ENCODE measurements around the gene WDR81.
A peak's percentile ranks its signal among the peaks of the same experiment; 100 is the strongest.

WDR81 gene

DNA sequence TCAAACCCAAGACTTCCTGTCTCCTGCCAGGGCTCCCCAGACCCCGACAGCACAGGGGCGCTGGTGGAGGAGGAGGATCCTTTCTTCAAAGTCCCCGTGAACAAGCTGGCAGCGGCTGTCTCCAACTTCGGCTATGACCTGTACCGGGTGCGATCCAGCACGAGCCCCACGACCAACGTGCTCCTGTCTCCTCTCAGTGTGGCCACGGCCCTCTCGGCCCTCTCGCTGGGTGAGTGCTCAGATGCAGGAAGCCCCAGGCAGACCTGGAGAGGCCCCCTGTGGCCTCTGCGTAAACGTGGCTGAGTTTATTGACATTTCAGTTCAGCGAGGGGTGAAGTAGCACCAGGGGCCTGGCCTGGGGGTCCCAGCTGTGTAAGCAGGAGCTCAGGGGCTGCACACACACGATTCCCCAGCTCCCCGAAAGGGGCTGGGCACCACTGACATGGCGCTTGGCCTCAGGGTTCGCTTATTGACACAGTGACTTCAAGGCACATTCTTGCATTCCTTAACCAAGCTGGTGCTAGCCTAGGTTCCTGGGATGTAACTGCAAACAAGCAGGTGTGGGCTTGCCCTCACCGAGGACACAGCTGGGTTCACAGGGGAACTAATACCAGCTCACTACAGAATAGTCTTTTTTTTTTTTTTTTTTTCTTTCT lies 45.4 kb downstream of the WDR81 start (continued):
- TF ChIP-seq, protein P1, sequence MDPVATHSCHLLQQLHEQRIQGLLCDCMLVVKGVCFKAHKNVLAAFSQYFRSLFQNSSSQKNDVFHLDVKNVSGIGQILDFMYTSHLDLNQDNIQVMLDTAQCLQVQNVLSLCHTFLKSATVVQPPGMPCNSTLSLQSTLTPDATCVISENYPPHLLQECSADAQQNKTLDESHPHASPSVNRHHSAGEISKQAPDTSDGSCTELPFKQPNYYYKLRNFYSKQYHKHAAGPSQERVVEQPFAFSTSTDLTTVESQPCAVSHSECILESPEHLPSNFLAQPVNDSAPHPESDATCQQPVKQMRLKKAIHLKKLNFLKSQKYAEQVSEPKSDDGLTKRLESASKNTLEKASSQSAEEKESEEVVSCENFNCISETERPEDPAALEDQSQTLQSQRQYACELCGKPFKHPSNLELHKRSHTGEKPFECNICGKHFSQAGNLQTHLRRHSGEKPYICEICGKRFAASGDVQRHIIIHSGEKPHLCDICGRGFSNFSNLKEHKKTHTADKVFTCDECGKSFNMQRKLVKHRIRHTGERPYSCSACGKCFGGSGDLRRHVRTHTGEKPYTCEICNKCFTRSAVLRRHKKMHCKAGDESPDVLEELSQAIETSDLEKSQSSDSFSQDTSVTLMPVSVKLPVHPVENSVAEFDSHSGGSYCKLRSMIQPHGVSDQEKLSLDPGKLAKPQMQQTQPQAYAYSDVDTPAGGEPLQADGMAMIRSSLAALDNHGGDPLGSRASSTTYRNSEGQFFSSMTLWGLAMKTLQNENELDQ (tag by site-specific recombination; IDR thresholded peaks at IDR 0.05; ENCODE audit: low read depth), result no peak
- TF ChIP-seq ZNF175 (tag by site-specific recombination; IDR thresholded peaks at IDR 0.05) (no peak), ZBTB1 (tag by site-specific recombination; IDR thresholded peaks at IDR 0.05) (no peak), ZNF701 (tag by site-specific recombination; IDR thresholded peaks at IDR 0.05) (no peak), SP7 (tag by site-specific recombination; IDR thresholded peaks at IDR 0.05) (0 out of 2 replicates have a peak, but pooled peaks have one; percentile 27), ZNF423 (tag by site-specific recombination; IDR thresholded peaks at IDR 0.05) (peak; percentile 90), ZNF623 (tag by site-specific recombination; IDR thresholded peaks at IDR 0.05) (no peak), ZSCAN23 (tag by site-specific recombination; IDR thresholded peaks at IDR 0.05) (no peak), KLF8 (tag by site-specific recombination; IDR thresholded peaks at IDR 0.05) (no peak), ZNF391 (tag by site-specific recombination; IDR thresholded peaks at IDR 0.05; ENCODE audit: borderline replicate concordance, low read depth) (no peak), SALL2 (tag by site-specific recombination; IDR thresholded peaks at IDR 0.05; ENCODE audit: borderline replicate concordance) (no peak), ZNF600 (tag by site-specific recombination; IDR thresholded peaks at IDR 0.05) (peak; percentile 67), GLIS1 (tag by site-specific recombination; IDR thresholded peaks at IDR 0.05) (peak; percentile 100)
- TF ChIP-seq, protein P2, sequence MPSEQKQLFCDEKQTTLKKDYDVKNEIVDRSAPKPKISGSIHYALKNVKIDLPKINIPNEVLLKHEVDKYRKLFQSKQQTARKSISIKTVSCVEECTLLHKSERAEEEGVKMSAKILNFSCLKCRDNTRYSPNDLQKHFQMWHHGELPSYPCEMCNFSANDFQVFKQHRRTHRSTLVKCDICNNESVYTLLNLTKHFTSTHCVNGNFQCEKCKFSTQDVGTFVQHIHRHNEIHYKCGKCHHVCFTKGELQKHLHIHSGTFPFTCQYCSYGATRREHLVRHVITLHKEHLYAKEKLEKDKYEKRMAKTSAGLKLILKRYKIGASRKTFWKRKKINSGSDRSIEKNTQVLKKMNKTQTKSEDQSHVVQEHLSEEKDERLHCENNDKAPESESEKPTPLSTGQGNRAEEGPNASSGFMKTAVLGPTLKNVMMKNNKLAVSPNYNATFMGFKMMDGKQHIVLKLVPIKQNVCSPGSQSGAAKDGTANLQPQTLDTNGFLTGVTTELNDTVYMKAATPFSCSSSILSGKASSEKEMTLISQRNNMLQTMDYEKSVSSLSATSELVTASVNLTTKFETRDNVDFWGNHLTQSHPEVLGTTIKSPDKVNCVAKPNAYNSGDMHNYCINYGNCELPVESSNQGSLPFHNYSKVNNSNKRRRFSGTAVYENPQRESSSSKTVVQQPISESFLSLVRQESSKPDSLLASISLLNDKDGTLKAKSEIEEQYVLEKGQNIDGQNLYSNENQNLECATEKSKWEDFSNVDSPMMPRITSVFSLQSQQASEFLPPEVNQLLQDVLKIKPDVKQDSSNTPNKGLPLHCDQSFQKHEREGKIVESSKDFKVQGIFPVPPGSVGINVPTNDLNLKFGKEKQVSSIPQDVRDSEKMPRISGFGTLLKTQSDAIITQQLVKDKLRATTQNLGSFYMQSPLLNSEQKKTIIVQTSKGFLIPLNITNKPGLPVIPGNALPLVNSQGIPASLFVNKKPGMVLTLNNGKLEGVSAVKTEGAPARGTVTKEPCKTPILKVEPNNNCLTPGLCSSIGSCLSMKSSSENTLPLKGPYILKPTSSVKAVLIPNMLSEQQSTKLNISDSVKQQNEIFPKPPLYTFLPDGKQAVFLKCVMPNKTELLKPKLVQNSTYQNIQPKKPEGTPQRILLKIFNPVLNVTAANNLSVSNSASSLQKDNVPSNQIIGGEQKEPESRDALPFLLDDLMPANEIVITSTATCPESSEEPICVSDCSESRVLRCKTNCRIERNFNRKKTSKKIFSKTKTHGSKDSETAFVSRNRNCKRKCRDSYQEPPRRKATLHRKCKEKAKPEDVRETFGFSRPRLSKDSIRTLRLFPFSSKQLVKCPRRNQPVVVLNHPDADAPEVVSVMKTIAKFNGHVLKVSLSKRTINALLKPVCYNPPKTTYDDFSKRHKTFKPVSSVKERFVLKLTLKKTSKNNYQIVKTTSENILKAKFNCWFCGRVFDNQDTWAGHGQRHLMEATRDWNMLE (tag by site-specific recombination; conservative IDR thresholded peaks at IDR 0.05; ENCODE audit: low read depth), result no peak
- TF ChIP-seq, protein P3, sequence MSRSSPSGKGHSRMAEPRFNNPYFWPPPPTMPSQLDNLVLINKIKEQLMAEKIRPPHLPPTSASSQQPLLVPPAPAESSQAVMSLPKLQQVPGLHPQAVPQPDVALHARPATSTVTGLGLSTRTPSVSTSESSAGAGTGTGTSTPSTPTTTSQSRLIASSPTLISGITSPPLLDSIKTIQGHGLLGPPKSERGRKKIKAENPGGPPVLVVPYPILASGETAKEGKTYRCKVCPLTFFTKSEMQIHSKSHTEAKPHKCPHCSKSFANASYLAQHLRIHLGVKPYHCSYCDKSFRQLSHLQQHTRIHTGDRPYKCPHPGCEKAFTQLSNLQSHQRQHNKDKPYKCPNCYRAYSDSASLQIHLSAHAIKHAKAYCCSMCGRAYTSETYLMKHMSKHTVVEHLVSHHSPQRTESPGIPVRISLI (tag by site-specific recombination; IDR thresholded peaks at IDR 0.05), result peak; percentile 80
- TF ChIP-seq, protein P4, sequence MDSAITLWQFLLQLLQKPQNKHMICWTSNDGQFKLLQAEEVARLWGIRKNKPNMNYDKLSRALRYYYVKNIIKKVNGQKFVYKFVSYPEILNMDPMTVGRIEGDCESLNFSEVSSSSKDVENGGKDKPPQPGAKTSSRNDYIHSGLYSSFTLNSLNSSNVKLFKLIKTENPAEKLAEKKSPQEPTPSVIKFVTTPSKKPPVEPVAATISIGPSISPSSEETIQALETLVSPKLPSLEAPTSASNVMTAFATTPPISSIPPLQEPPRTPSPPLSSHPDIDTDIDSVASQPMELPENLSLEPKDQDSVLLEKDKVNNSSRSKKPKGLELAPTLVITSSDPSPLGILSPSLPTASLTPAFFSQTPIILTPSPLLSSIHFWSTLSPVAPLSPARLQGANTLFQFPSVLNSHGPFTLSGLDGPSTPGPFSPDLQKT (IDR thresholded peaks at IDR 0.05; ENCODE audit: borderline replicate concordance, low read depth, low read length), result no peak
- TF ChIP-seq, protein P5, sequence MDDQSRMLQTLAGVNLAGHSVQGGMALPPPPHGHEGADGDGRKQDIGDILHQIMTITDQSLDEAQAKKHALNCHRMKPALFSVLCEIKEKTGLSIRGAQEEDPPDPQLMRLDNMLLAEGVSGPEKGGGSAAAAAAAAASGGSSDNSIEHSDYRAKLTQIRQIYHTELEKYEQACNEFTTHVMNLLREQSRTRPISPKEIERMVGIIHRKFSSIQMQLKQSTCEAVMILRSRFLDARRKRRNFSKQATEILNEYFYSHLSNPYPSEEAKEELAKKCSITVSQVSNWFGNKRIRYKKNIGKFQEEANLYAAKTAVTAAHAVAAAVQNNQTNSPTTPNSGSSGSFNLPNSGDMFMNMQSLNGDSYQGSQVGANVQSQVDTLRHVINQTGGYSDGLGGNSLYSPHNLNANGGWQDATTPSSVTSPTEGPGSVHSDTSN (CRISPR knock-in tag; IDR thresholded peaks at IDR 0.05), result no peak
- TF ChIP-seq, protein P6, sequence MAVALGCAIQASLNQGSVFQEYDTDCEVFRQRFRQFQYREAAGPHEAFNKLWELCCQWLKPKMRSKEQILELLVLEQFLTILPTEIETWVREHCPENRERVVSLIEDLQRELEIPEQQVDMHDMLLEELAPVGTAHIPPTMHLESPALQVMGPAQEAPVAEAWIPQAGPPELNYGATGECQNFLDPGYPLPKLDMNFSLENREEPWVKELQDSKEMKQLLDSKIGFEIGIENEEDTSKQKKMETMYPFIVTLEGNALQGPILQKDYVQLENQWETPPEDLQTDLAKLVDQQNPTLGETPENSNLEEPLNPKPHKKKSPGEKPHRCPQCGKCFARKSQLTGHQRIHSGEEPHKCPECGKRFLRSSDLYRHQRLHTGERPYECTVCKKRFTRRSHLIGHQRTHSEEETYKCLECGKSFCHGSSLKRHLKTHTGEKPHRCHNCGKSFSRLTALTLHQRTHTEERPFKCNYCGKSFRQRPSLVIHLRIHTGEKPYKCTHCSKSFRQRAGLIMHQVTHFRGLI (tag by site-specific recombination; IDR thresholded peaks at IDR 0.05), result 0 out of 2 replicates have a peak, but pooled peaks have one; percentile 46
- TF ChIP-seq, protein P7, sequence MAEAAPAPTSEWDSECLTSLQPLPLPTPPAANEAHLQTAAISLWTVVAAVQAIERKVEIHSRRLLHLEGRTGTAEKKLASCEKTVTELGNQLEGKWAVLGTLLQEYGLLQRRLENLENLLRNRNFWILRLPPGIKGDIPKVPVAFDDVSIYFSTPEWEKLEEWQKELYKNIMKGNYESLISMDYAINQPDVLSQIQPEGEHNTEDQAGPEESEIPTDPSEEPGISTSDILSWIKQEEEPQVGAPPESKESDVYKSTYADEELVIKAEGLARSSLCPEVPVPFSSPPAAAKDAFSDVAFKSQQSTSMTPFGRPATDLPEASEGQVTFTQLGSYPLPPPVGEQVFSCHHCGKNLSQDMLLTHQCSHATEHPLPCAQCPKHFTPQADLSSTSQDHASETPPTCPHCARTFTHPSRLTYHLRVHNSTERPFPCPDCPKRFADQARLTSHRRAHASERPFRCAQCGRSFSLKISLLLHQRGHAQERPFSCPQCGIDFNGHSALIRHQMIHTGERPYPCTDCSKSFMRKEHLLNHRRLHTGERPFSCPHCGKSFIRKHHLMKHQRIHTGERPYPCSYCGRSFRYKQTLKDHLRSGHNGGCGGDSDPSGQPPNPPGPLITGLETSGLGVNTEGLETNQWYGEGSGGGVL (tag by site-specific recombination; IDR thresholded peaks at IDR 0.05), result no peak

Measured in HEK293 (cell line).